AG04449 (cell line): ENCODE results near the gene PTPRO.

ENCODE experiments used
- CTCF ChIA-PET: fragments of 350-600 bp; formaldehyde crosslinking; extraction: SDS; loops from one replicate; lab custom pipeline; 2021; ENCODE audit warnings: antibody characterized with exemption; lab: Yijun Ruan, JAX
- POLR2A ChIA-PET: fragments of 400-600, 350-600 bp; formaldehyde crosslinking; extraction: SDS; loops from one replicate; lab custom pipeline; 2020; ENCODE audit warnings: antibody characterized with exemption, inconsistent platforms; lab: Yijun Ruan, JAX
- DNase-seq: peaks from one replicate; pipeline ENCODE4 v3.0.0-alpha.2; 2010; ENCODE audit warnings: low read depth, low spot score
- H3K4me3 ChIP-seq: 2 replicates; pipeline ENCODE4 v1.5.1; 2011; ENCODE audit warnings: low read depth, mild to moderate bottlenecking, control low read depth, low read length
- CTCF ChIP-seq: IDR thresholded peaks from one replicate; pipeline ENCODE4 v1.5.1; 2011; ENCODE audit warnings: mild to moderate bottlenecking, moderate library complexity, low read length, control low read depth, inconsistent platforms; ENCODE audit not compliant: insufficient read depth; ENCODE audit errors: missing control alignments

Gene PTPRO

GRCh38 chr12:15528666-15529065, 206.4 kb downstream of the PTPRO start:
- POLR2A ChIA-PET = no interaction called here
- H3K4me3 ChIP-seq = no peak overlapping the region
- no peak for DNase-seq
- CTCF ChIA-PET = interaction anchor here (1.0 to 11.9 kb wide), 6 partner anchors 55 to 330 kb away, joined by 3 to 542 read pairs (median 8); no protein-coding TSS in a partner anchor
- TF ChIP-seq CTCF = no peak

- TF ChIP-seq CTCF = no peak
- CTCF ChIA-PET = interaction anchor here (0.7 to 11.9 kb wide), 8 partner anchors 27 to 328 kb away, joined by 3 to 542 read pairs (median 22); no protein-coding TSS in a partner anchor
- POLR2A ChIA-PET = no interaction called here
- no peak for DNase-seq
- H3K4me3 ChIP-seq = no peak overlapping the region
These were observed 208.1 kb downstream of the PTPRO start for GRCh38 chr12:15530361-15530760.

- ChIA-PET POLR2A (no interaction called here), CTCF (interaction anchor here (0.6 to 11.9 kb wide), 49 partner anchors 8 to 474 kb away, joined by 3 to 542 read pairs (median 5); no protein-coding TSS in a partner anchor)
- no peak for DNase-seq
- no peak overlapping the region for H3K4me3 ChIP-seq
- TF ChIP-seq CTCF = peak; percentile 45
These were observed 210.2 kb downstream of the PTPRO start for GRCh38 chr12:15532364-15532977.

- H3K4me3 ChIP-seq = no peak overlapping the region
- no peak for TF ChIP-seq CTCF
- ChIA-PET CTCF (interaction anchor here (0.7 to 11.9 kb wide), 19 partner anchors 9 to 349 kb away, joined by 3 to 542 read pairs (median 4); no protein-coding TSS in a partner anchor), POLR2A (no interaction called here)
- DNase-seq = no peak
These were observed 212.0 kb downstream of the PTPRO start for GRCh38 chr12:15534322-15534721.

GRCh38 chr12:15534874-15535273, 212.6 kb downstream of the PTPRO start:
- ChIA-PET POLR2A (no interaction called here), CTCF (interaction anchor here (0.7 to 11.9 kb wide), 19 partner anchors 8 to 349 kb away, joined by 3 to 542 read pairs (median 4); no protein-coding TSS in a partner anchor)
- H3K4me3 ChIP-seq = no peak overlapping the region
- no peak for TF ChIP-seq CTCF
- no peak for DNase-seq

GRCh38 chr12:15535352-15535781, 213.1 kb downstream of the PTPRO start:
- no peak for TF ChIP-seq CTCF
- ChIA-PET POLR2A (no interaction called here), CTCF (interaction anchor here (1.3 to 11.9 kb wide), 12 partner anchors 8 to 348 kb away, joined by 3 to 542 read pairs (median 6); no protein-coding TSS in a partner anchor)
- no peak for DNase-seq
- no peak overlapping the region for H3K4me3 ChIP-seq
